NCI-H1092 treated with DMSO at 0.1 percent for 48 hours (cell line): ENCODE measurements around the gene MTFR2.

ENCODE experiments used
- DNase-seq: peaks from one replicate; lab custom pipeline; 2025; lab: John Stamatoyannopoulos, UW

Gene MTFR2

GRCh38 chr6:136184738-136185137 lies 65.4 kb downstream of the MTFR2 start:
- no peak for DNase-seq

GRCh38 chr6:136181861-136182260 lies 68.2 kb downstream of the MTFR2 start:
- no peak for DNase-seq

DNA sequence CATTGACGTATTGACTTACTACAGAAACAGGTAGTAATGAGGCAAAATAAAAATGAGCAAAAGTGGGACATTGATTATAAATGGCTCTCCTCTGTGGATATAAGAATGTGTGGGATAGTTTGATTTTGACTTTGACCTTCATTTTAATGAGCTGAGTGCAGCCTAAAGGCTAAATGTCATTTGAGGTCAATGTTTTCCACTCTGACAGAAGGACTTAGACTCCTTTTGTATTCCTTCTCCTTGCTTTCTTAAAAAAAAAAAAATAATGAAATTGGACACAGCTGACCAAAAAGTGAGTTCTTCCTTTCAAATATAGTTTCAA lies 68.6 kb downstream of the MTFR2 start:
- no peak for DNase-seq
